NCI-H146 treated with DMSO at 0.1 percent for 48 hours (cell line): ENCODE data around the gene SAPCD2.

Experiments
- DNase-seq: peaks from one replicate; lab custom pipeline; 2025; ENCODE audit not compliant: unreplicated experiment; lab: John Stamatoyannopoulos, UW

SAPCD2 gene

DNA sequence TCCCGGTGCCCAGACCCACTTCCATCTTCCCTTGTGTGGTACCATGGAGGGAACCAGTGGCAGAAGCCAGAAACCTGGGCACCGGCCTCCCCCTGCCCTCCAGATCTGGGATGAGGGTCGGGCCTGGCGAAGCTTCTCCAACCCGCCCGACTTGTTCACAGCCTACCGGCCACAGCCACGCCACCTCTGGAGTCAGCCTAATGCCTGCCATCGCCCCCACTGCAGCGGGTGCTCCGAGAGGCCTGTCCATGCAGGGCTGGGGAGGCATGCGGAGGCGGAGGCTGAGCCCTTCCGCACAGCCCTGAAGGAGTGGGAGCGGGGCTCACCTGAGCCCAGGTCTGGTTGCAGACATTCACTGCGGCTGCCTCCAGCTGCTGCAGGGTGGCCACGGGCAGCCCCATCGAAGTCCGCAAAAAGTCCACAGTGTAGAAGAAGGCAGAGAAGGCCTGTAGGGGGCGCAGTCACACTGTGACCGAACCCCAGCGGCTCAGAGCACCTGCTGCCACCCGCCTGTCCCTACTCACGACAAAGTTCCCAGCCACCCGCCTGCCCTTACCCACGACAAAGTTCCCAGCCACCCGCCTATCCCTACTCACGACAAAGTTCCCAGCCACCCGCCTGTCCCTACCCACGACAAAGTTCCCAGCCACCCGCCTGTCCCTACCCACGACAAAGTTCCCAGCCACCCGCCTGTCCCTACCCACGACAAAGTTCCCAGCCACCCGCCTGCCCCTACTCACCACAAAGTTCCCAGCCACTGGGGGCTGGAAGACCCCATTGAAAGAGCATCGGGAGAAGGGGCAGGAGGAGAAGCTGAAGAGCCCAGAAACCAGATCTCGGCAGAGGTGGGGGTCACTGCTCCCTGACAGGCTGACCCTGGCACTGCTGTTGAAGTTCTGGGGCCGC is 20.6 kb downstream of the SAPCD2 start:
- DNase-seq, result no peak

DNA sequence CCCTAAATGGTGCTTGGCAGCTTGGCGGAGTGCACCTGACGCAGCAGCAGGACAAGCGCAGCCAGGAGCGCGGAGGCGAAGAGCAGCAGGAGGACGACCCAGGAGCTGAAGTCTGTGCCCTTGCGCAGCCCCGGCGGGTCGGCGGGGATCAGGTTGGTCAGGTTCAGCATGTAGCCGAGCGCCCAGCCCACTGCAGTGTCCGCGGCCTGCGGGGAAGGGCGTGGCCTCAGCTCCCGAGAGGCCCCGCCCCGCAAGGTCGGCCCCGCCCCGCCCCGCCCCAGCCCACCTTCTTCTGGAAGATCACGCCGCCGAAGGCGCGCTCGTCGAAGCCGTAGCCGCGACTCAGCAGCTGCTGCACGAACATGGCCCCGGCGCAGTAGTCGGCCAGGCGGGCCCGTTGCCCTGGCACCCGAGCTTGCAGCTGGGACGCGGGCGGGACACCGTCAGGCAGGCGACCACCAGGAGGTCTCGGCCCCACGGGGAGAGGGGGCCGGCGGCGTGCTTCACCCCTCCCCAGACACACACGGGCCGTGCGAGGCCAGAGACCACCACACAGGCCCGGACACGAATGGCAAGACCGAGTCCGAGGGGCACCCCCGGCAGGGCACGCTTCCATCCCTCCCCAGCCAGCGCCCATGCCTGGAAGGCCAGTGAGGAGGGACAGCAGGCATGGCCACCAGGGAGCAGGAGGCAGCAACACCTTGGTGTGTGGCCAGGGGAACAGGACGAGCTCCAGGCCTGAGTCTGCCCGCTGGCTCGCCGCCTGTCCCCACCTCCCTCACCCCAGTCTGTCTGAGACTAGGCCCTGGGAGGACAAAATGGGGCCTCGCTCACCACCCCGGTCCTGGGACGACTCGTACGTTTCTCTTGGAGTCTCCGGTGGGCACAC is 21.5 kb downstream of the SAPCD2 start:
- no peak for DNase-seq

DNA sequence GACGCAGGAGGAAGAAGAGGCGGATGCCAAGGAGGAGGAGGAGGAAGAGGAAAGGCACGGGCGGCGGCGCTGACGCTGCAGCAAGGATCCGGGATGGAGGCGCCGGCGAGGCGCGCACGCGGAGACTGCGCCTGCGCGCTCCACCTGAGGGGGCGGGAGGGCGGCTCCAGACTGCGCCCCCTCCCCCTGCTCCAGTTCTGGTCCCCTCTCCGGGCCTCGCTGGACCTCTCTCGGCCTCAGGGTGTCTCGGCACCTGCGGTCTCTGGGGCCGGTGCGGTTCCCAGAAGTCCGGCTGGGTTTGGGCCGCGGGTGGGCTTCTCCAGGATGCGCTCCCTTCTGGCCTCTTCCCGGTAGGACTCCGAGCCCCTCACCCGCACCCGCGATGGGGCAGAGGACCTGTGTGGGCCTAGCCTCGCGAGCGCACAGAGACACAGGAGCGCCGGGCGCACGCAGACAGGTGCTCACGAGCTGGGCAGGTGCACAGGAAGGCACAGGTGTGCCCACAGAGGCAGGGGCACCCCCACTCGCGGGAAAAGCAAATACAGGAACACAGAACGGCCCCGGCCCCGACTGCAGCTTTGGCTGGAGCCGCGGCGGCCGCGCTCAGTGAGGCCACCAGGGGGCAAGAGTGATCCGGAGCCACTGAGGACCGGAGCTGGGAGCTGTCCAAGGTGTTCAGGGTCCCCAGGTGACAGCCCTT is 24.1 kb downstream of the SAPCD2 start, which contains the start of gene NPDC1:
Gene NPDC1, minus strand, starts transcription at position 90 of the 700 bp plus-strand sequence. CDS start 188 bp downstream, outside the sequence.
- DNase-seq, result peak; percentile 65

DNA sequence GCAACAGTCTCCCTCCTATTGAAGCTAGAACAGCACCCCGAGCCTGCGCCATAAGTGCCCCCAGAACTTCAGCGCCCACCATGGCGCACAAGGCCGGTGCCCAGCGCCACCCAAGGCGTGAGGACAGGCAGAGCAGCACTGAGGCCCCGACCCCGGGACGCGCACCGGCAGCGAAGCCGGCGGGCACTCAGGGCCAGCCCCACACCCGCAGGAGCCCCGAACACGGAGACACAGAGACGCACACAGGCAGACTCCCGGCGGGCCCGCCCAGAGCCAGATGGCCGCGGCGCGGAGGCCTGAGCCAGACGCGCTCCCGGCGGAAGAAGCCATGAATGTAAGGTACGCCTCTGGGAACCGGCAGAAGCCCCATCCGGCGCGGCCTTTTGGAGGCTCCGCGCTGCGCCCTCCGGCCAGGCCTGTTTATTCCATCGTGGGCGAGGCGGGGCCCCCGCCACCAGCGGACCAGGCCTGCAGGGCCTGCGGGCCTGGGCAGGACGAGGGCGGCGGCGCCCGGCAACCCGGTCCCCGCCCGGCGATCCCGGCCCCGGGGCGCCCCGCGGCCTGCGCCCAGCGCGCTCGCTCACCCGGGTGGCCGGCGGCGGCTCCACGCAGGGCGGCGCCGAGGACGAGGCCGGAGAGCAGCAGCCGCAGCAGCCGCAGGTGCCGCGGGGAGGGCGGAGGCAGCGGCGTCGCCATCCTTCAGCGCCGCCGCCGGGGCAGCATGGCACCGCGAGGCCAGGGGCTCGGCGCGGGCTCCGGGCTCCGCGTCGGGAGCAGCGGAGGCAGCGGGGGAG is 24.9 kb downstream of the SAPCD2 start:
- DNase-seq, result no peak

DNA sequence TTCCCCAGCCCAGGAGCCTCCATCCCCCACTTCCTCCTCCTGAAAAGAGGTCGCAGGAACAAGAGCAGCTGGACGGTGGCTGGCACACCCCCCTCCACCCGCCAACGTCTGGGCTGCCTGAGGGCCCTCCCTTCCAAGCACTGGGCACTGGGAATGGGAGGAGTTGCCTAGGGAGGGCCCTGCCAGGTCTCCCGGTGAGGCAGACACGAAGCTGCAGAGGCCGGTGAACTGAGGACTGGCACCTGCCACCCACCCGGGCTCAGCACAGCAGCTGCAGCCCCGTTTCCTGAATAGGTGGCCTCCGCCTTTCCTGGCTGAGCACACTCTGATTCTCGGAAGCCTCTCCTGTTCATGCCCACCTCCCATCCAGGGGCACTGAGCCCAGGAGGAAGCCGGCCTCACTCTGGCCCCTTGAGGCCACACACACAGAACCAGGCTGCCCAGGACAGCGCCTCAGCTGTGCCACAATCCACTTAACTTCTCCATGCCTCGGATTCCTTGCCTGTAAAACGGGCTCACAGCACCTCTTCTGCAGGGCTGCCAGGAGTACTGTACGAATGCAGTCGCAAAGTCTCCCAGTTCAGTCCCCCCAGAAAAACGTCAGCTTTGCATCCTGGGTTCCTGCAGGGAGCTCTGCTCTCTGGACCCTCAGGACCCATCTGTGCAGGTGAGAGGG is 25.7 kb downstream of the SAPCD2 start:
- no peak for DNase-seq

DNA sequence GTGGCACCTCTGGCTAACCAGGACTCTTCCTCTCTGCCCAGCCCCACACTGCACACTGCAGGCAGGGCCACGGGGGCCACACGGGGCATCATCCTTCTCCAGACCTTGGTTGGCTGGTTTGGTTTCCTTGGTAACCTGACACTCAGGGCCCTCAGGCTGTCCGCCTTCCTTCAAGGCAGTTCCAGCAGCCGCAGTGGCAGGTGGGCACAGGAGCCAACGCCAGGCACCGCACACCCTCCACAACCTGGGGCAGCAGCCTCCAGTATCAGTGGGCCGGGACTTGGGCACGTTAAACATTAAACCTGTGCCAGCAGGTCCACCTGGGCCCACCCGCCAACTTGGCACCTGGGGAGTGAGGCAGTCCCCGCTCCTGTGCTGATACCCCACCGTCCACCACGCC is 26.3 kb downstream of the SAPCD2 start:
- no peak for DNase-seq

DNA sequence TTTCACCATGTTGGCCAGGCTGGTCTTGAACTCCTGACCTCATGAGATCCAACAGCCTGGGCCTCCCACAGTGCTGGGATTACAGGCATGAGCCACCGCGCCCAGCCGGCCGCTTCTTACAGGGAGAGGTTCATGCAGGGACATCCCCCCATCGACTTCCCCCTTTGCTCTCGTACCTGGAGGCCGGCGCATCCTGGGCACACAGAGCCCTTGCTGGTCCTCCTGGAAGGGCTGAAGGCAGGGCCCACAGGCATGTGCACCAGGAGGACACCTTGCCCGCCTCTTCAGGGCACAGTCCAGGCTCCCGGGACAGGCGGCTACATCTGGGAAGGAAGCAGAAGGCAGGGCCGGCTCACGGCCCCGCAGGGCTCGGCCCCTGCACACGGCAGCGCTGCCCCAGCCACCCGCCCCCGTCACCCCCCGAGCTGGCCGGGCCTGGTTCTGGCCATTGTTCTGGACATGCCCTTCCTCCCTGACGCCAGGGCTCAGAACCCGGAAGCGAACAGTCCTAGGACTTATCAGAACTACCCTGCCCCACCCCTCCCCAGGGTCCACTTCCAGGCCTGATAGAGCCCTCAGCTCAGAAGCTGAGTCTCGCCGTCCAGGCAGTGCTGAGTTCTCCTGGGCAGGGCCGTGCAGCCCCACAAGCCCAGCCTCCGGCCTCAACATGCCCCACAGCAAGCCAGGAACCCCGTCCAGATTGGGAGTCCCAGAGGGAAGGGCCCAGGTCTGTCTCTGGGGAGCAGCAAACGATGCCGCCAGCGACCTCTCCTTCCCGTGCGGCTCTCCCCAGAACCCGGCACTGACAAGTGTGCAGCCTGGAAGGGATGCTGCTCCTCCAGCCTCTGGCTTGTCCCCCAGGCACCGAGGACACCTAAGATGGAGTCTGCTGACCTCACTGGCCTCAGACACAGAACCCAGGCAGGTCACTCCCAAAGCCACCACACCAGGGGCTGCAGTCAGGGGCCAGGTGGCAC is 27.3 kb downstream of the SAPCD2 start:
- no peak for DNase-seq

DNA sequence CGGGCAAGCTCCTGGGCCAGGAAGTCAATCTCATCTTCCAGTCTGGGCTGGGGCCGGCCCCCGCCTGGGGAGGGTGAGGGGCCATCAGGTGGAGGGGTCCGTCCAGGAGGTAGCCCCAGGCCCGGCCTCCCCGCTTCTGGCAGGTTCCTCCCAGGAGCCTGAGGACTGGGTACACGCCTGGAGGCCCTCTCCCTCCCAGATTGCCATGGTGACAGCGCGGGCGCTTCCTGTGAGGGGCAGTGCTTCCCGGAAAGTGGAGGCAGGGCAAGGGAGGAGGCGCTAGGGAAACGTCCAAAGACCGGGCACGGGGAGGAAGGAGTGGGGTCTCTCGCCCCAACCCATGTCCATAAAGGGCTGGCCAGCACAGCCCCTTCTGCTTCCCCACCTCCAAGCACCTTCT is 29.2 kb downstream of the SAPCD2 start:
- DNase-seq, result no peak

DNA sequence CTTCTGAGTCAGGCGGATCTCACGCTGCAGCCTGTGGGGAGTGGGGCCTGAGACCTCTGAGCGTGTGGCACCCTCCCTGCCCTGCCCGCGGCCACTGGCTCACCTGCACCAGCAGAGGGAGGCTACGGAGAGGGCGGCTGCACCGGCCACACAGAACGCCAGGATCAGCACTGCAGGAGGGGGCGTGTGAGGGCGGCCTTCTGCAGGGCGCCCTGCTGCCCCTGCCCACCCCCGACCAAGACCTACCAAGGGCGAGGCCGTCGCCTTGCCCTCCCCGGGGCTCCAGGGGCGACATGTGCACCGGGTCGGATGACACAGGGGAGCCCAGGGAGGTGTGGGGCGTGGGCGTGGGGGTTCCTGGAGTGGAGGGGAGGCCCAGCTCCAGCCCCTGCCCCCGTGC is 29.8 kb downstream of the SAPCD2 start:
- no peak for DNase-seq

DNA sequence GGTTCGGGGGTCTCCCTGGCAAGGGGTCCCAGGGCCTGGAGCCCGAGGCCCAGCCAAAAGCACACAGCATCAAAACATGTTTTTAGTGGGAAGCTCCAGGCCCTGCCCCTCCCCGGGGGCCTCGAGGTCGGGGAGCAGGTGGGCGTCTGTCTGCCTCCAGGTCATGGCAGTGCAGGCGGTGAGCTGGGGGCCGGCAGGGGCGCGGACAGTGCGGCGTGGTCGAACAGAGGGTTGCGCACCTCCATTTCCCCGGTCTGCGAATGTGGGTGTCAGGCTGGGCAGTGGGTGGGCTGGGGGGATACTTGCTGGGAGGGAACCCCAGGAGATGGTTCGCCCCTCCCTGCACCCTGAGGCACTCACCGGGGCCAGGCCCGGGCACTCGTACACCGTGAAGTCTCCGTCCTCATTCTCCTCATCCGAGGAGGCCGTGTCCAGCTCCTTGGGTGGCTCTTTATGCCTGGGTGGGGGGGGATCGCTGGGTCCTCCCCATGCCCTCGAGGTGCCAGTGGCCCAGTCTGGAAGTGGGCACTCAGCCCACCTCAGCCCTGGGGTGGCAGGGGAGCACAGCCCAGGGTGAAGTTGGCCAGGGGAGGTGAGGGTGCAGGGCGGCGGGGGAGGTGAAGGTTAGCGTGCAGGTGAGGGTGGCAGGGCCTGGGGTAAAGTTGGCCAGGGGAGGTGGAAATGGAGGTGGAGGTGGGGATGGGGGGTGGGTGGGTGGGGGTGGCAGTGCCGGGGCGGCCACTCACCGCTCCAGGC is 30.6 kb downstream of the SAPCD2 start:
- DNase-seq, result no peak

DNA sequence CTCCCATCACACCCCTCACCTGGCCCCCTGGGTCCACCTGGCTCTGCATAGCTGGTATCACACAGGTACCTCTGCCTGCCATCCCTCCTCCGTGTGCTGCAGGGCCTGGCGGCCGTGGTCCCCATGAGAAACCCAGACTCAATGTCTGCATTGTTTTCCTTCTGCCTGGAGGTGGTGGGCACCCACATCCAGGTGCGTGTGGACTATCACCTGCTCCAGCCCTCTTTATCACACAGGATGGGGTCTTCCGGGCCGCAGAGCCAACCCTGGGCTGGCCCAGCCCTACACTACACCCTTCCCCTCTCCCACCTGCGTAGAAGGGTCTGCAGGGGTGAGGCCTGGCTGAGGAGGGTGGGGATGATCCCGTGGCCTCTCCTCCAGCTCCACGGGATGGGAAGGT is 31.4 kb downstream of the SAPCD2 start:
- DNase-seq, result no peak

DNA sequence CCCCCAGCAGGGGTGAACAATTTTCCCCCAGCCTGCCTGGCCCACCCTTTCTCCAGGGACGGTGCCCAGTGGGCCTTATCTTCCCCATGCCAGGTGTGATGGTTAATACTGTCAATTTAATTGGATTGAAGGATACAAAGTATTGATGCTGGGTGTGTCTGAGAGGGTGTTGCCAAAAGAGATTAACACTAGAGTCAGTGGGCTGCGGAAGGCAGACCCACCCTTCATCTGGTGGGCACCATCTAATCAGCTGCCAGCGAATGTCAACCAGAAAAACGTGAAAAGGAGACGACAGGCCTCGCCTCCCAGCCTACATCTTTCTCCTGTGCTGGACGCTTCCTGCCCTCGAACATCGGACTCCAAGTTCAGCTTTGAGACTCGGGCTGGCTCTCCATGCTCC is 32.9 kb downstream of the SAPCD2 start:
- no peak for DNase-seq

DNA sequence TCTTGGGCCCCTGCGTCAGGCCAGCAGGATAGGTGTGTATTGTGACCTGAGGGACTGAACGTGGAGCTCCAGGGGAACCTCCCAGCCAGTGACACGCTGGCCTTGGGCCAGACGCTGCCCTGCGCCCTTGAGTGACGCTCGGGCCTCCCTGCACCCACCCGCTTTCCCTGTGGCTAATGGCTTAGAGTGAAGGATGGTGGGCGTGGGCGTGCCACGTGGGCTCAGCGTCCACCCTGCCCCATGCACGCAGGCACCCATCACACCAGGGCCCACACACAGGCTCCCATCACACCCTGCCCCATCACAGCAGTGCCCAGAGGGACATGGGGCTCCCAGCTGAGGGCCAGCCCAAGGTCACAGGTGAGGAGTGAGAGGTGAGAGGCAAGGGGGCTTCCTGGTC is 33.3 kb downstream of the SAPCD2 start:
- no peak for DNase-seq

DNA sequence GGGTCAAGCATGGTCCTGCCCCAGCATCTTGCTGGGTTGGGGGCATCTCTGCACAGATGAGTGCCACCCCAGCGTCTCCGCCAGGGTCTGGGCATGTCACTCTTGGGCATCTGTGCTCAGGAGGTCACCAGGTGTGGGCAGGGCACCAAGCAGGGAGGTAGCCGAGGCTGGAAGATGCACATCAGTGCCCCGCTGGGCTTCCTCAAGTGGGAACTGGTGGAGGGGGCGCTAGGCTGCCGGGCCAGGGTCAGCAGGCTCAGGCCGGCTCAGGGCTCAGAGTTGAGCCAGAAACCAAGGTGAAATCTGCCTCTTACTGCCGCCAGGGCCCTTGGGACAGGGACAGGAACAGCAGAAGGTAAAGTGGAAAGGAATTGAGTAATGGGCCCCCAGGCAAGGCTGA is 34.4 kb downstream of the SAPCD2 start:
- no peak for DNase-seq

DNA sequence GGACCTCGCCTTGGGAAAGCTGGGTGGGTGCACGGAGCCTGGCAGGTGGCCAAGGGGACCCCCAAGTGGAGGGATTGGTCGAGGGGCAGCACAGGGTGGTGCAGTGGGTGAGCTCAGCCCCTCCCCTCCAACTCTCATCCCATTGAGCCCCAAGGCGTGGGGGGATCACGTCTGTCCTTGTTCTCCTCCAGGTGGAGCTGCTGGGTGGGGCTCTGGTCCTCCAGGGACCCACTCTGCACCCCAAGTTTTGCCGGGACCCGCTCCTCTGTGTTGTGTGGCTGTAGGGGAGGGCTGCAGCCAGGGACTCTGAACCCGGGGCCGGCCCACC is 34.9 kb downstream of the SAPCD2 start:
- DNase-seq, result no peak

DNA sequence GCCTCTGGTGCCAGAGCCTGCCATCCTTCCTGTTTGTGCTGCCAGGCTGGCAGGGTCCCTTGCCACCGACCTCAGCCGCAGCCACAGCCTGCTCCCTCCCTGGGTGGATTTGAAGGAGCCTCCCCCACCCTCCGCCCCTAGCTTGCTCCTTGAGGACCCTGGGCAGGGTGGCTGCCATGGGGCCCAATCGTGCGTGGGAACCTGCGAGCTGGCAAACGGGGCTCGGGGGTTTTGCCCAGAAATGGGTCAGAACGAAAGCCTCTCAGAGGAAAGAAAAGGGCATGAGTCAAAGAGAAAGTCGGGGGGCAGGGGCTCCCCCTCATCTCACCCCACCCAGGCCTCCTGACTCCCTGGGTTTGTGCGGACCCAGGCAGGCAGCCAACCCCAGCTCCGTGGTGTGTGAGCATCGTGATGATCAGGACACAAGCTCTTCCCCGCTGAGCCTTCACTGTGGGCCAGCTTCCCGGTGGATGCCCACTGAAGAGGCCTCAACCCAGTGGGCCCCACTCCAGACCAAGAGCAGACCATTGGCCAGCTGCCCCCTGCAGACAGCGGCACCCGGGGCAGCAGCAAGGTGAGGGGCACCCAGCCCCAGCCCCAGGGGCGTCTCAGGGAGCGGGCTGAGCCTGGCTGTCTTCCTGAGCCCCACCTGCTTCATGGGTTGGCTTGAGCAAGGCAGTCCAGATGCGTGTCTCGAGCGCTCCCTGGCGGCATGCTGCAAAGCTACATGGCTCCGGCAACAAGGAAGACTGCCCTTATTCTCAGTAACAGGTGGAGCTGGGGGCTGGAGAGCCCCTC is 35.4 kb downstream of the SAPCD2 start:
- DNase-seq, result peak; percentile 51

DNA sequence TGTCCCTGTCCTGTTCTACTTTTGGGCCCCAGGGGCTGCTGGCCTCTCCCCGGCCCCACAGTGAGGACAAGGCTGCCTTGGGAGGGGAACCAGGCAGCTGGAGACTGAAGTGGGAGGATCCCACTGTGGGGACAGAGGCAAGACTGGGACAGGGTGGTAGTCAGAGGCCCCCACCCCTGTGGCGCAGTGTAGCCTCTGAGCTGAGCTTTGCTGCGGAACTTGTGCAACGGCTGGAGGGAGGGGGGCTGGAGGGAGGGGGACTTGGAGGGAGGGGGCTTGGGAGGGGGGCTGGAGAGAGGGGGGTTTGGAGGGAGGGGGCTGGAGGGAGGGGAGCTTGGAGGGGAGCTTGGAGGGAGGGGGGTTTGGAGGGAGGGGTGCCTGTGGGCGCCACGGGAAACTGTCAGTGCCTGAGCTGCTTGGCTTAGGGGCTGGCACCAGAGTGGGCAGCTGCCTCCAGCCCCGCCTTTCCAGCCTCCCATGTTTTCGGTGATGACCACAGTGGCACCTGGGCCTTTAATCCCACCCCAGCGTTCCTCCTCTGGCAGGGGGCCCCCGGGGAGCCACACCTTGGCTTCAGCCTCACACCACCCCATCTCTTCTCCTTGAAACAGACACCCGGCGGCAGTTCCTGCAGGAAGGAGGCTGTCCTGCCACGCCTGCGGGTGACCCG is 36.2 kb downstream of the SAPCD2 start:
- no peak for DNase-seq
